Esophagus squamous epithelium (tissue), 4 donors: Measurements from ENCODE around the gene ABR.

Experiments
- CTCF ChIP-seq, 6 experiments: fragments of 450-650 bp in 4 of 6; fragments of 200-600 bp in 2 of 6; sonication (generic) in 2 of 6; IDR thresholded peaks; one replicate each; pipeline ENCODE4 v1.5.1; 2016 to 2019; ENCODE audit warnings: antibody characterized with exemption in 6 of 6, mild to moderate bottlenecking in 4 of 6, moderate library complexity in 4 of 6
- POLR2A ChIP-seq, 4 donors: fragments of 450-650 bp; IDR thresholded peaks; one replicate each; pipeline ENCODE4 v1.6.1; 2017; ENCODE audit warnings: antibody characterized with exemption in 4 of 4, mild to moderate bottlenecking in 4 of 4, moderate library complexity in 3 of 4

- no peak for TF ChIP-seq CTCF (IDR thresholded peaks at IDR 0.05)
- TF ChIP-seq POLR2A (IDR thresholded peaks at IDR 0.05) = no peak
Measured at GRCh38 chr17:1078831-1079561, 100.8 kb downstream of the ABR start.
